ENCODE data around the gene PIP4K2A. TPM values are rescaled to one million over a fixed set of nuclear protein-coding genes. Genes with fewer than 3 reads are reported as not detected.

Gene PIP4K2A
- total and polyA plus RNA-seq, 2 donors (not counting 3 experiments of a cell fraction or from before 2014, with no cell fraction given): 11.8 to 32.6 TPM

DNA sequence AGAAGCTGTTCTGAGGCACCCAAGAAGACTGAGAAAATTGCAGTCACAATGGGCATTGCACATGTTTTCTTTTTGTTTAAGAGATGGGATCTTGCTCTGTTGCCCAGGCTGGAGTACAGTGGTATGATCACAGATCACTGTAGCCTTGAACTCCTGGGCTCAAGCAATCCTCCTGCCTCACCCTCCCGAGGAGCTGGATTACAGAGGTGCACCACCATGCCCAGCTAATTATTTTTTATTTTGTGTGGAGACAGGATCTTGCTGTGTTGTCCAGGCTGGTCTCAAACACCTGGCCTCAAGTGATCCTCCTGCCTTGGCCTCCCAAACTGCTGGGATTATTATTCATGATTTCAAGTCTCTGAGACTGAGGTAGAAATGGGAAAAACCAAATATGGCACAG is 168.7 kb downstream of the PIP4K2A start:
- Histone ChIP-seq H3K9me1 (replicated peaks; ENCODE audit: control insufficient read depth, extremely low read depth, insufficient read depth, low read length) (no peaks in the 10 kb centered on the region), H3K4me3 (replicated peaks in 1 of 3; ENCODE audit: insufficient read depth in 1 of 3, low read depth in 1 of 3, low read length in 3 of 3) (no peak overlapping the region), H3K27ac (ENCODE audit: insufficient read depth, low read depth, low read length) (no peak overlapping the region), H3K79me2 (ENCODE audit: control insufficient read depth, insufficient read depth, low read length) (no peaks in the 10 kb centered on the region), H3K4me2 (ENCODE audit: insufficient read depth, low read length) (no peak overlapping the region), H2AFZ (ENCODE audit: low read depth, low read length) (no peak overlapping the region), H3K9ac (replicated peaks; ENCODE audit: extremely low read depth, insufficient read depth, low read length) (no peak overlapping the region), H3K27me3 (ENCODE audit: control insufficient read depth in 2 of 2, insufficient read depth in 2 of 2, low read length in 2 of 2) (no peaks in the 10 kb centered on the region), H3K9me3 (replicated peaks; ENCODE audit: control insufficient read depth, insufficient read depth, low read length) (no peaks in the 10 kb centered on the region), H4K20me1 (replicated peaks; ENCODE audit: control insufficient read depth, extremely low read depth, insufficient read depth, low read length) (no peaks in the 10 kb centered on the region), H3K36me3 (ENCODE audit: control insufficient read depth in 2 of 2, extremely low read depth in 1 of 2, insufficient read depth in 2 of 2, low read length in 2 of 2) (peaks cover 0 to 15% of the 10 kb centered on the region in 2 experiments), H3K4me1 (ENCODE audit: control insufficient read depth, extremely low read depth, insufficient read depth, low read length) (no peaks in the 10 kb centered on the region)
- dilution Hi-C loops (cut with MboI; ENCODE audit: extremely low pct_ligation_motif_present, low sequenced_read_pairs): no loop called here
- TF ChIP-seq POLR2AphosphoS5 (IDR thresholded peaks at IDR 0.05; ENCODE audit: insufficient read depth, low read depth, low read length): no peak
- no peak for TF ChIP-seq POLR2A (IDR thresholded peaks at IDR 0.05; ENCODE audit: low read depth, low read length)
- TF ChIP-seq, protein P1, sequence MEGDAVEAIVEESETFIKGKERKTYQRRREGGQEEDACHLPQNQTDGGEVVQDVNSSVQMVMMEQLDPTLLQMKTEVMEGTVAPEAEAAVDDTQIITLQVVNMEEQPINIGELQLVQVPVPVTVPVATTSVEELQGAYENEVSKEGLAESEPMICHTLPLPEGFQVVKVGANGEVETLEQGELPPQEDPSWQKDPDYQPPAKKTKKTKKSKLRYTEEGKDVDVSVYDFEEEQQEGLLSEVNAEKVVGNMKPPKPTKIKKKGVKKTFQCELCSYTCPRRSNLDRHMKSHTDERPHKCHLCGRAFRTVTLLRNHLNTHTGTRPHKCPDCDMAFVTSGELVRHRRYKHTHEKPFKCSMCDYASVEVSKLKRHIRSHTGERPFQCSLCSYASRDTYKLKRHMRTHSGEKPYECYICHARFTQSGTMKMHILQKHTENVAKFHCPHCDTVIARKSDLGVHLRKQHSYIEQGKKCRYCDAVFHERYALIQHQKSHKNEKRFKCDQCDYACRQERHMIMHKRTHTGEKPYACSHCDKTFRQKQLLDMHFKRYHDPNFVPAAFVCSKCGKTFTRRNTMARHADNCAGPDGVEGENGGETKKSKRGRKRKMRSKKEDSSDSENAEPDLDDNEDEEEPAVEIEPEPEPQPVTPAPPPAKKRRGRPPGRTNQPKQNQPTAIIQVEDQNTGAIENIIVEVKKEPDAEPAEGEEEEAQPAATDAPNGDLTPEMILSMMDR (IDR thresholded peaks at IDR 0.05; ENCODE audit: extremely low read depth in 1 of 2, insufficient read depth in 1 of 2, low read depth in 1 of 2, low read length in 2 of 2): no peak
- TF ChIP-seq FOS (IDR thresholded peaks at IDR 0.05; ENCODE audit: borderline replicate concordance, insufficient read depth, low read length): no peak
- TF ChIP-seq, protein P2, sequence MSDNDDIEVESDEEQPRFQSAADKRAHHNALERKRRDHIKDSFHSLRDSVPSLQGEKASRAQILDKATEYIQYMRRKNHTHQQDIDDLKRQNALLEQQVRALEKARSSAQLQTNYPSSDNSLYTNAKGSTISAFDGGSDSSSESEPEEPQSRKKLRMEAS (IDR thresholded peaks at IDR 0.05; ENCODE audit: insufficient read depth, insufficient read length): no peak
- TF ChIP-seq JUN (IDR thresholded peaks at IDR 0.05; ENCODE audit: borderline replicate concordance, insufficient read depth, insufficient read length, low read depth): no peak
- TF ChIP-seq GATA2 (IDR thresholded peaks at IDR 0.05; ENCODE audit: insufficient read depth, insufficient read length, low read depth, low read length): no peak
- no peak for TF ChIP-seq MYC (IDR thresholded peaks at IDR 0.05; ENCODE audit: low read depth, low read length)
- no peak for TF ChIP-seq EZH2 (IDR thresholded peaks at IDR 0.05; ENCODE audit: borderline replicate concordance, low read depth, low read length, severe bottlenecking)
- no TSS peak for BruUV-seq (replicated peaks)
- DNase-seq (ENCODE audit: low read depth, low spot score) (no peak), FAIRE-seq (no peak)
- ChIA-PET CTCF (no interaction called here), POLR2A (no interaction called here)
- intact Hi-C loops (cut with micrococcal nuclease): no loop called here
